Suprapubic skin (tissue), 4 donors: ENCODE results near the gene CNRIP1. TPM values are rescaled to one million over a fixed set of nuclear protein-coding genes. Genes with fewer than 3 reads are reported as not detected.

Source experiments
- DNase-seq, 2 donors: peaks; one replicate each; pipeline ENCODE4 v3.0.0-alpha.2; 2019; ENCODE audit warnings: low spot score in 2 of 2
- H3K27ac ChIP-seq: fragments of 200-600 bp; sonication (generic); one replicate; pipeline ENCODE4 v1.5.1; 2019
- H3K27me3 ChIP-seq: fragments of 200-600 bp; sonication (generic); one replicate; pipeline ENCODE4 v1.5.1; 2019
- H3K36me3 ChIP-seq: fragments of 200-600 bp; sonication (generic); one replicate; pipeline ENCODE4 v1.5.1; 2019
- H3K4me1 ChIP-seq: fragments of 200-600 bp; sonication (generic); one replicate; pipeline ENCODE4 v1.5.1; 2019
- H3K4me3 ChIP-seq: fragments of 200-600 bp; sonication (generic); one replicate; pipeline ENCODE4 v1.5.1; 2019; ENCODE audit warnings: mild to moderate bottlenecking
- H3K9me3 ChIP-seq: fragments of 200-600 bp; sonication (generic); one replicate; pipeline ENCODE4 v1.5.1; 2019
- EP300 ChIP-seq: sonication (generic); formaldehyde crosslinking; IDR thresholded peaks from one replicate; pipeline ENCODE4 v1.6.1; 2017; ENCODE audit warnings: antibody characterized with exemption
- POLR2A ChIP-seq, 2 donors: fragments of 450-650 bp; IDR thresholded peaks; one replicate each; pipeline ENCODE4 v1.6.1; 2017; ENCODE audit warnings: antibody characterized with exemption in 2 of 2, mild to moderate bottlenecking in 2 of 2, moderate library complexity in 2 of 2
- POLR2AphosphoS5 ChIP-seq, 3 donors: sonication (generic); formaldehyde crosslinking; IDR thresholded peaks; one replicate each; pipeline ENCODE4 v1.6.1; 2017; ENCODE audit warnings: antibody characterized with exemption in 3 of 3
- WGBS: methylation state at CpG from one replicate; pipeline ENCODE4 v1.1.5; 2018; 5-methylcytosine and 5-hydroxymethylcytosine counted together
- total RNA-seq, 4 donors: library from RNA; depleted of rRNA; stranded (reverse); fragments of >200 nt; gene quantifications; one replicate each; pipeline ENCODE4 v1.1.0, GENCODE V29; 2016
- TF ChIP-seq, protein P1 (sequence below), 2 donors: fragments of 200-600 bp in 1 of 2; fragments of 450-650 bp in 1 of 2; sonication (generic) in 1 of 2; IDR thresholded peaks; one replicate each; pipeline ENCODE4 v1.5.1; 2016 to 2019; ENCODE audit warnings: antibody characterized with exemption in 2 of 2, mild to moderate bottlenecking in 1 of 2, moderate library complexity in 1 of 2

Gene CNRIP1
- total RNA-seq, 4 donors from 2014 or later: 3.4 to 13.5 (median 6.6) TPM

DNA sequence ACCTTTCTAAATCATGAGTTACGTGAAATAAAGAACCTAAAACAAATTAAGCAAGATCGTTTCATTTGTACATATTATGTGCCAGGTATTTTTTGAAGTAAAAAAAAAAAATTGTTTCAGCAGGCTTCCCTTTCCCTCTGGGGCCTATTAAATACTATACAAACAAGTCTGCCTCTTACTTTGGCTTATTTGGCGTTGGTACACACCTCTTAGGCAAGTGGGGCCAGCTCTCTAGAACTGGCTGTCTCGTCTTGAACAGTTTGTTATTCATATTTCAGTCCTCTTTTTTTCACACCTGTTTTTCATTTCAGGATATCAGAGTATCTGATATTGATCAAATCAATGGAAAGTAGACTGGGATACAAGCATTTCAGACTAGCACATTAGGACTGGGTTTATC lies 40.1 kb downstream of the CNRIP1 start:
- Histone ChIP-seq H3K27me3 (no peaks in the 10 kb centered on the region), H3K4me1 (peaks cover 57% of the 10 kb centered on the region), H3K4me3 (no peak overlapping the region), H3K9me3 (no peaks in the 10 kb centered on the region), H3K27ac (peak overlapping the region; percentile 68), H3K36me3 (no peaks in the 10 kb centered on the region)
- DNase-seq: no peak
- TF ChIP-seq EP300: no peak
- no peak for TF ChIP-seq POLR2AphosphoS5 (IDR thresholded peaks at IDR 0.05)
- TF ChIP-seq POLR2A (IDR thresholded peaks at IDR 0.05): no peak
- TF ChIP-seq, protein P1, sequence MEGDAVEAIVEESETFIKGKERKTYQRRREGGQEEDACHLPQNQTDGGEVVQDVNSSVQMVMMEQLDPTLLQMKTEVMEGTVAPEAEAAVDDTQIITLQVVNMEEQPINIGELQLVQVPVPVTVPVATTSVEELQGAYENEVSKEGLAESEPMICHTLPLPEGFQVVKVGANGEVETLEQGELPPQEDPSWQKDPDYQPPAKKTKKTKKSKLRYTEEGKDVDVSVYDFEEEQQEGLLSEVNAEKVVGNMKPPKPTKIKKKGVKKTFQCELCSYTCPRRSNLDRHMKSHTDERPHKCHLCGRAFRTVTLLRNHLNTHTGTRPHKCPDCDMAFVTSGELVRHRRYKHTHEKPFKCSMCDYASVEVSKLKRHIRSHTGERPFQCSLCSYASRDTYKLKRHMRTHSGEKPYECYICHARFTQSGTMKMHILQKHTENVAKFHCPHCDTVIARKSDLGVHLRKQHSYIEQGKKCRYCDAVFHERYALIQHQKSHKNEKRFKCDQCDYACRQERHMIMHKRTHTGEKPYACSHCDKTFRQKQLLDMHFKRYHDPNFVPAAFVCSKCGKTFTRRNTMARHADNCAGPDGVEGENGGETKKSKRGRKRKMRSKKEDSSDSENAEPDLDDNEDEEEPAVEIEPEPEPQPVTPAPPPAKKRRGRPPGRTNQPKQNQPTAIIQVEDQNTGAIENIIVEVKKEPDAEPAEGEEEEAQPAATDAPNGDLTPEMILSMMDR (IDR thresholded peaks at IDR 0.05): no peak
- 42% methylated on average over 4 of the region's 4 CpGs for WGBS

DNA sequence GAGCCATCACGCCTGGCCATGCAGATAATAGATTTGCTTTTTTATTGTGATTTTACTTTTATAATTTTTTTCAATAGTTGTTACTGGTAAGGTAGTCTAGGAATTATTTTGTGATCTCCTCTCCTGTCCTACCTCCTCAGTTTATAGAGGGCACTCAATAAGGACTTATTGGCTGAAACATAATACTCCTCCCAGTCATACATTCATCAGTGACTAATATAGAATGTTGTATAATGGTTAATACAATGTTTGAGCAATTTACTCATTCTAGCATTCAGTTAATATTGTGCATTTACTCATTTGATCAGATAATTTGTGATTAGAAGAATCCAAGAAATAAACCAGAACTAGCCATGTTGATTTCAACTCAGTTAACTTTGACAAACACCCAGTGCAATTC lies 41.6 kb downstream of the CNRIP1 start:
- 97% methylated on average over 1 of the region's 1 CpG for WGBS
- H3K4me1 ChIP-seq: peaks cover 42% of the 10 kb centered on the region
- H3K27me3 ChIP-seq: no peaks in the 10 kb centered on the region
- no peaks in the 10 kb centered on the region for H3K36me3 ChIP-seq
- no peaks in the 10 kb centered on the region for H3K9me3 ChIP-seq
- TF ChIP-seq POLR2AphosphoS5 (IDR thresholded peaks at IDR 0.05): no peak
- TF ChIP-seq POLR2A (IDR thresholded peaks at IDR 0.05): no peak
- TF ChIP-seq, protein P1 (IDR thresholded peaks at IDR 0.05): no peak
- no peak for TF ChIP-seq EP300
- H3K4me3 ChIP-seq: no peak overlapping the region
- no peak for DNase-seq
- H3K27ac ChIP-seq: no peak overlapping the region

DNA sequence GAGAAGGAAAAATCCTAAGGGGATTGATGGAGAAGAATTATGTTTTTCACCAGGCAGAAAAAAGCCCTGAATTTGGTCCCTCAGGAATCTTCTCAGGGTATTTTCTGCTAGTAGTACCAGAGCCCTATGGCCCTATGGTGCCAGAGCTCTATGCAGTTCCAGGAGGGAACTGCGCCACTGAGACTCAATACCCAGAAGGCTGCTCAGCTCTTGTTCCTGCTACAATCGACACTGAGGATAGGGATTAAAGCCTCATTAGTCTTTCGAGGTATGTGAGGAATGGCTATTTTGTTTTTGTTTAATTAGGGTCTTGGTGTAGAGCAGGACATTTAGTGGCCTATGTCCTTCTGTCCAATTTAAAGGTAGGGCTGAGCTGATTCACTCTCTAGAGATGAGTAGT lies 45.7 kb downstream of the CNRIP1 start:
- H3K36me3 ChIP-seq: no peaks in the 10 kb centered on the region
- no peaks in the 10 kb centered on the region for H3K9me3 ChIP-seq
- peaks cover 9% of the 10 kb centered on the region for H3K4me1 ChIP-seq
- DNase-seq: no peak
- no peak overlapping the region for H3K4me3 ChIP-seq
- 81% methylated on average over 3 of the region's 3 CpGs for WGBS
- no peaks in the 10 kb centered on the region for H3K27me3 ChIP-seq
- TF ChIP-seq, protein P1 (IDR thresholded peaks at IDR 0.05): no peak
- no peak for TF ChIP-seq POLR2A (IDR thresholded peaks at IDR 0.05)
- no peak for TF ChIP-seq POLR2AphosphoS5 (IDR thresholded peaks at IDR 0.05)
- TF ChIP-seq EP300: no peak
- H3K27ac ChIP-seq: no peak overlapping the region

DNA sequence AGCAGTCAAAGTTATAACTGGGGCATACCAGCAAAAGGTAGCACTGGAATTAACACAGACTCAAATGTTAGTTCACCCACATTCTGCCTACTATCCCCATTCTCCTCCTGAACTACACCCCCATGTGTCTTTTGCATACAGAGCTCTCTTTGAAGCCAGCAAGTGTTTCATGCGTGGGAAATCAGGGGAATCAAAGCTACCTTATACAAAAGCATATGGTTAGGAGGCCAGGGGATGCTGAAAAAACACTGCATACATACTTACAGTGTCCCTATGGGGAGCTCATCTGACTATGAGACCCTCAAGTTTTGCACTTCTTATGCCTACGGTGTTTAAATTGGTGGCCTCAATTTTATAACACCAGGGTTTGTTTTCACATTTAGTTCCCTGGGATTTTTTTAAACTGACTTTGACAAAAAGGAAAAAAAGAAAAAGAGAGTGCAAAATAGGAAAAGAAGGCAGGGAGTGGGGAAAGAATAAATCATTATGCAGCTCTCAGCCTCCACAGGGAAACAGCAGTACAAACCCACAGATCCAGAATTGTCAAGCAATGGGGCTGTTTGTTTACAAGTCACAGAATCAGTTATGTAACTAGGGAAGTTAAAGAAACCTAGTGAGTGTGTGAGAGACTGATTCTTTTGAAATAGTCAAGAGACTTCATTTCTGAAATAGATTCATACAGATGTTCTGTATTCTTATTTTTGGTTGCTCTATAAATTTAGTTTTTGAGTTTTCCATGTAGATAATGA lies 47.3 kb downstream of the CNRIP1 start:
- Histone ChIP-seq H3K9me3 (no peaks in the 10 kb centered on the region), H3K27me3 (no peaks in the 10 kb centered on the region), H3K4me1 (peaks cover 4% of the 10 kb centered on the region), H3K36me3 (no peaks in the 10 kb centered on the region), H3K27ac (no peak overlapping the region), H3K4me3 (no peak overlapping the region)
- WGBS: 68% methylated on average over 2 of the region's 2 CpGs
- TF ChIP-seq EP300 (no peak), POLR2AphosphoS5 (IDR thresholded peaks at IDR 0.05) (no peak), POLR2A (IDR thresholded peaks at IDR 0.05) (no peak)
- TF ChIP-seq, protein P1 (IDR thresholded peaks at IDR 0.05): no peak
- no peak for DNase-seq

DNA sequence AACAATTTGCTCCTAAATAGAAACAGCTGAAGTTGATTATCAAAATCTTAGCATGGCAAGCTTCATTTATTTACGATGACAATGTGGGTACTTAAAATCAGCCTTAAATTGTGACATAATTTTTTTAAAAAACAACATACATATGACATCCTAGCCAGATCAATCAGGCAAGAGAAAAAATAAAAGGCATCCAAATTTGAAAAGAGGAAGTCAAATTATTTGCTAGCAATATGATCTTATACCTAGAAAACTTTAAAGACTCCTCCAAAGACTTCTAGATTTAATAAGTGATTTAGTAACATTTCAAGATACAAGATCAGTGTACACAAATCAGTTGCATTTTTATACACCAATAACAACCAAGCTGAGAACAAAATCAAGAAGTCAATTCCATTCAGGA lies 53.1 kb downstream of the CNRIP1 start:
- H3K36me3 ChIP-seq: no peaks in the 10 kb centered on the region
- TF ChIP-seq, protein P1 (IDR thresholded peaks at IDR 0.05): no peak
- TF ChIP-seq POLR2AphosphoS5 (IDR thresholded peaks at IDR 0.05): no peak
- WGBS: 100% methylated on average over 1 of the region's 1 CpG
- no peak overlapping the region for H3K27ac ChIP-seq
- H3K4me3 ChIP-seq: no peak overlapping the region
- H3K9me3 ChIP-seq: no peaks in the 10 kb centered on the region
- H3K4me1 ChIP-seq: no peaks in the 10 kb centered on the region
- H3K27me3 ChIP-seq: no peaks in the 10 kb centered on the region
- DNase-seq: no peak
